Erythroblast (primary cell): ENCODE results near the gene VSIG4.

Experiments used
- GATA1 ChIP-seq: IDR thresholded peaks from 2 replicates; pipeline ENCODE4 v1.6.1; 2011; ENCODE audit warnings: low read depth, mild to moderate bottlenecking, control low read depth, low read length, moderate library complexity
- POLR2A ChIP-seq: IDR thresholded peaks from 2 replicates; pipeline ENCODE4 v1.6.1; 2011; ENCODE audit warnings: mild to moderate bottlenecking, low read length

- TF ChIP-seq POLR2A (no peak), GATA1 (no peak)
These were observed 21.1 kb downstream of the VSIG4 start for GRCh38 chrX:66018585-66019309.
